A204.1 (cell line): Measurements from ENCODE around the gene AAMP.
"Not testable (repeated sequence)": the region's sequence is repeated elsewhere in the genome, so short reads cannot be mapped to it uniquely, and the experiment has no call there.

ENCODE experiments used
- FAIRE-seq: peaks from 2 replicates; lab custom pipeline; 2012; peaks lifted over from hg19 to GRCh38; lab: Jason Lieb, UNC

The AAMP gene

GRCh38 chr2:218274586-218274985 lies 4.6 kb upstream of the AAMP start:
- no peak for FAIRE-seq

GRCh38 chr2:218273908-218274249 lies 3.9 kb upstream of the AAMP start:
- no peak for FAIRE-seq

GRCh38 chr2:218273214-218273907 lies 3.4 kb upstream of the AAMP start:
- not testable (repeated sequence) for FAIRE-seq

GRCh38 chr2:218272531-218273212 lies 2.7 kb upstream of the AAMP start:
- peak; percentile 43 for FAIRE-seq

GRCh38 chr2:218271865-218272530 lies 2.1 kb upstream of the AAMP start:
- FAIRE-seq: no peak

GRCh38 chr2:218271487-218271797 lies 1.5 kb upstream of the AAMP start:
- FAIRE-seq: no peak

GRCh38 chr2:218270721-218271486 lies 967 bp upstream of the AAMP start:
- FAIRE-seq: no peak

- no peak for FAIRE-seq
Measured at GRCh38 chr2:218267259-218267658, 2.7 kb downstream of the AAMP start.

GRCh38 chr2:218266316-218266979 lies 3.5 kb downstream of the AAMP start:
- FAIRE-seq: no peak

GRCh38 chr2:218265626-218266025 lies 4.3 kb downstream of the AAMP start:
- no peak for FAIRE-seq

- FAIRE-seq: no peak
Measured at GRCh38 chr2:218264773-218265561, 5.0 kb downstream of the AAMP start.

GRCh38 chr2:218263817-218264641 lies 5.9 kb downstream of the AAMP start:
- FAIRE-seq: no peak

GRCh38 chr2:218262631-218263586 lies 7.0 kb downstream of the AAMP start:
- no peak for FAIRE-seq

GRCh38 chr2:218262237-218262600 lies 7.7 kb downstream of the AAMP start:
- no peak for FAIRE-seq

GRCh38 chr2:218261423-218262236 lies 8.3 kb downstream of the AAMP start:
- no peak for FAIRE-seq

- no peak for FAIRE-seq
Measured at GRCh38 chr2:218260742-218261422, 9.1 kb downstream of the AAMP start, which contains the start of gene GPBAR1. TSS of gene GPBAR1 (plus strand) at chr2:218261015. CDS start at chr2:218262725, 1,710 bp downstream.

GRCh38 chr2:218260166-218260565 lies 9.8 kb downstream of the AAMP start:
- FAIRE-seq: no peak
